Measurements from ENCODE around the gene RBFOX1. TPM values are rescaled to one million over a fixed set of nuclear protein-coding genes. Genes with fewer than 3 reads are reported as not detected.

RBFOX1 gene
- total and polyA plus RNA-seq, 2 experiments from 2014 or later: 5.7 to 7.4 TPM

DNA sequence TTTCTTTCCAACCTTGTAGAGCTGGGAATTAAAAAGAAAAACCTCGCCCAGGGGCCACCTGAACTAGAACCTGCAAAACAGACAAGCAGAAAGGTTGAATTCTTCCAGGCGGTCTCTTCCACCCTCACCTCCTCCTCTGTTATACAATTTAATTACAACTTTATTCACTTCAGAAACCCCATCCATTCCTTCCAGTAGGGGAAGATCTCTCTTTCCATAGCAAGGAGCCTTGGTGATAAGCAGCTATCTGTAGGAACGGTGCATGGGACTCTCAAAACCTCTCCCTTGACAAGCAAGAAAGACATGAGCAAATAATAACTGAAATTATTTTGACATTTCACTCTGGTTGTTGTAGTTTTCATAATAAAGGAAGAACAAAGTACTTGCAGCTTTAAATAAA, 176.0 kb downstream of the RBFOX1 start:
- TF ChIP-seq, protein P1, sequence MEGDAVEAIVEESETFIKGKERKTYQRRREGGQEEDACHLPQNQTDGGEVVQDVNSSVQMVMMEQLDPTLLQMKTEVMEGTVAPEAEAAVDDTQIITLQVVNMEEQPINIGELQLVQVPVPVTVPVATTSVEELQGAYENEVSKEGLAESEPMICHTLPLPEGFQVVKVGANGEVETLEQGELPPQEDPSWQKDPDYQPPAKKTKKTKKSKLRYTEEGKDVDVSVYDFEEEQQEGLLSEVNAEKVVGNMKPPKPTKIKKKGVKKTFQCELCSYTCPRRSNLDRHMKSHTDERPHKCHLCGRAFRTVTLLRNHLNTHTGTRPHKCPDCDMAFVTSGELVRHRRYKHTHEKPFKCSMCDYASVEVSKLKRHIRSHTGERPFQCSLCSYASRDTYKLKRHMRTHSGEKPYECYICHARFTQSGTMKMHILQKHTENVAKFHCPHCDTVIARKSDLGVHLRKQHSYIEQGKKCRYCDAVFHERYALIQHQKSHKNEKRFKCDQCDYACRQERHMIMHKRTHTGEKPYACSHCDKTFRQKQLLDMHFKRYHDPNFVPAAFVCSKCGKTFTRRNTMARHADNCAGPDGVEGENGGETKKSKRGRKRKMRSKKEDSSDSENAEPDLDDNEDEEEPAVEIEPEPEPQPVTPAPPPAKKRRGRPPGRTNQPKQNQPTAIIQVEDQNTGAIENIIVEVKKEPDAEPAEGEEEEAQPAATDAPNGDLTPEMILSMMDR (IDR thresholded peaks at IDR 0.05; ENCODE audit: low read depth, low read length): no peak
- Histone ChIP-seq H3K27ac (no peak overlapping the region), H3K4me3 (no peak overlapping the region), H3K27me3 (no peaks in the 10 kb centered on the region), H3K4me1 (ENCODE audit: low read depth) (no peaks in the 10 kb centered on the region), H3K9me3 (ENCODE audit: low read depth) (no peaks in the 10 kb centered on the region), H3K36me3 (no peaks in the 10 kb centered on the region)
- no peak for DNase-seq (ENCODE audit: low read depth in 1 of 2, low spot score in 1 of 2)

DNA sequence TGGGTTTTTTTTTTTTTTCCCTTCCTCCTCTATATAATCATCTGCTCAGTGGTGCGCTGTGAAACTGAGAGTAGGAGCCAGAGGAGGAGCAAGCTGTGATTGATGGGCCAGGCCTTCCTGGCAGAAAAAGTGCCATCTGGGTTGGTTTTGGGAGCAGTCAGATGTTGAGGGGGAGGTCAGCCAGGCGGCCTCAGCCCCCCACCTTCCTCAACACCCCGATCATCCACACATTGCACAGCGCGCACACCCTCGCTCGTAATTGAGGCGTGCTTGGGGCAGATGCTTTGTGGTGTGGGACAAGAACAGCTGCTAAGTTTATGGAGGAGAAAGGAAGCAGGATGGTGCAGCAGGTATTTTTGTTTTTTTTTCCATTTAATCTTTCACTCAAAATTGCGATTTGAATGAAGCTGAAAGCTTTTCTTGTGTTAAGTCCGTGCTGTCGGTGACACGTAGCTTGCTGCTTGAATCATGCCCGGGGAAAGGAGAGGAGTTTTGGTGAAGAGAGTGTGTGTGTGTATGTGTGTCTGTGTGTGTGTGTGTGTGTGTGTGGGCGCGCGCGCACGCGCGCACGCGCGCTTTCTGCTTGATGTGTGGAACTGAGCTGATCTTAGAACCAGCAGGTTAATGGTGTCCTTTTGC, 177.4 kb downstream of the RBFOX1 start:
- TF ChIP-seq, protein P1 (IDR thresholded peaks at IDR 0.05; ENCODE audit: low read depth, low read length): no peak
- H3K27me3 ChIP-seq: no peaks in the 10 kb centered on the region
- H3K9me3 ChIP-seq (ENCODE audit: low read depth): no peaks in the 10 kb centered on the region
- H3K27ac ChIP-seq: no peak overlapping the region
- H3K4me3 ChIP-seq: no peak overlapping the region
- DNase-seq (ENCODE audit: low read depth in 1 of 2, low spot score in 1 of 2): no peak
- no peaks in the 10 kb centered on the region for H3K36me3 ChIP-seq
- no peaks in the 10 kb centered on the region for H3K4me1 ChIP-seq (ENCODE audit: low read depth)

DNA sequence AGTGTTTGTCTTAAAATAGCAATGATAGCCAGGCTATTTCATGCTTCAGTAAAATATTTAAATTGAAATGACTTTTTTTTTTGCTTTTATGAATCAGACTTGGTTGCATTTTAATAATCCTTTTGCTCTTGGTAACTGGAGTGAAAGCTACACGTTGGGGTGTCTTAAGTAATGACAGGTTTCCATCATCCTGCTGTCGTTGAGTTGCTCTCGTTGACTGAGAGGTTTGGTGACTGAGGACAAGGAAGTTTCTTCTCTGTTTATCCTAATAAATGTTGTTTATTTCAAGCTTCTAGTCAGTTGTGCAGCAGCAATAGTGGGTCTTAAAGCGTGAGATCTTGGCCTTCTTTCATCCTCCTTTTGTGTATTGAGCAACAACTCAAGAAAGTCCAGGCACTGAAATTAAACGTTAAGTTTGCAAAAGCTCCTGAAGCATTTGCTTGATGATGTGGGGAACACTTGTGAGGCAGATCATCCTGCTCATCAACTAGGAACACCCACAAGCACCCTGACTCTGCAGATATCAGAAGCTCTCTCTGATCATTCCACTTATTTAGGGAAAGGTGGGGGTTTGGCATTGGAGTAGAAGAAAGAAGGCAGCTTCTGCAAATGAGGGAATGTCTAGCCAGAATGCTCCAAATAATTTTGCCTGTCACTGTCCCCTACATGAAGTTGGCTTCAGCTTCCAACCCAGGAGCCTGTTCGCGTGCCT, 179.1 kb downstream of the RBFOX1 start:
- H3K36me3 ChIP-seq: no peaks in the 10 kb centered on the region
- no peak overlapping the region for H3K4me3 ChIP-seq
- no peaks in the 10 kb centered on the region for H3K9me3 ChIP-seq (ENCODE audit: low read depth)
- H3K27ac ChIP-seq: no peak overlapping the region
- DNase-seq (ENCODE audit: low read depth in 1 of 2, low spot score in 1 of 2): no peak
- no peaks in the 10 kb centered on the region for H3K4me1 ChIP-seq (ENCODE audit: low read depth)
- TF ChIP-seq, protein P1 (IDR thresholded peaks at IDR 0.05; ENCODE audit: low read depth, low read length): no peak
- no peaks in the 10 kb centered on the region for H3K27me3 ChIP-seq

DNA sequence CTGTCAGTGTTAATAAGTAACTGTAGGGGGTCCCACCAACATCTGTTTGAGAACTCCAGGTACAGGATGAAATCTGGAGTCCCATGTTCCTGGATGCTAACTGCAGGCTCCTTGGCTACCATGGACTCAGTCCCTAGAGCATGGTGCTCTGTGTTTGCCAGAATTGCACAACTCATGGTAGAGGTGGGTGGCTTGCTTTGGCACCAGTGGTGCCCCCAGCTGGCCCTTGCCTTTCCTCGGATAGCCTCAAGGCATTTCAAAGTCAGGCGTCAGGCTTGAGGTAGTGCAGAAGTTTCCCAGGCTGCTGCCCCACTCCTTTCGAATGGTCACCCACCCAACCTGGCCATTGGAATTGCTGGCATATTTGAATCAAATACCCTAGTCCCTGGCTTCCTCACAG, 179.9 kb downstream of the RBFOX1 start:
- no peak overlapping the region for H3K4me3 ChIP-seq
- TF ChIP-seq, protein P1 (IDR thresholded peaks at IDR 0.05; ENCODE audit: low read depth, low read length): no peak

DNA sequence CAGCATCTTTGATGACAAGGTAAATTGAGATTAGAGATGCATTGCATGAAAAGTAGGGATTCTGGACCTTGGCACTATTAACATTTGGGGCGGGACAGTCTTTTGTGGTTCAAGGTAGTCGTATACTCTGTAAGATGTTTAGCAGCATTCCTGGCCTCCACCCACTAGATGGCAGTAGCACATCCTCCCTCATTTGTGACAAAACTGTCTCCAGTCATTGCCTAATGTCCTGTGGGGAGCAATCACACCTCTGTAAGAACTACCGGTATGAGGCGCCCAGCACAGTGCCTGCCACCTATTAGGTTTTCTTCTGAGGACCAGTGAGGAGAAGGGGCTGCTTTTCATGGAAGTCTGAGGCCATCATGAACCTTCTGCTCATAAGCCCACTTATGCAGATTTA, 180.8 kb downstream of the RBFOX1 start:
- no peak for DNase-seq (ENCODE audit: low read depth in 1 of 2, low spot score in 1 of 2)
- Histone ChIP-seq H3K27me3 (no peaks in the 10 kb centered on the region), H3K36me3 (no peaks in the 10 kb centered on the region), H3K4me3 (no peak overlapping the region), H3K9me3 (ENCODE audit: low read depth) (no peaks in the 10 kb centered on the region), H3K27ac (no peak overlapping the region), H3K4me1 (ENCODE audit: low read depth) (no peaks in the 10 kb centered on the region)
- TF ChIP-seq, protein P1 (IDR thresholded peaks at IDR 0.05; ENCODE audit: low read depth, low read length): no peak

More for the DNA sequence above, 179.9 kb downstream of the RBFOX1 start:
- no peak for DNase-seq (ENCODE audit: low read depth in 1 of 2, low spot score in 1 of 2)
- no peaks in the 10 kb centered on the region for H3K4me1 ChIP-seq (ENCODE audit: low read depth)
- no peaks in the 10 kb centered on the region for H3K9me3 ChIP-seq (ENCODE audit: low read depth)
- H3K27me3 ChIP-seq: no peaks in the 10 kb centered on the region
- no peaks in the 10 kb centered on the region for H3K36me3 ChIP-seq
- H3K27ac ChIP-seq: no peak overlapping the region
